ENCODE results near the gene RIPPLY2.

Gene RIPPLY2

DNA sequence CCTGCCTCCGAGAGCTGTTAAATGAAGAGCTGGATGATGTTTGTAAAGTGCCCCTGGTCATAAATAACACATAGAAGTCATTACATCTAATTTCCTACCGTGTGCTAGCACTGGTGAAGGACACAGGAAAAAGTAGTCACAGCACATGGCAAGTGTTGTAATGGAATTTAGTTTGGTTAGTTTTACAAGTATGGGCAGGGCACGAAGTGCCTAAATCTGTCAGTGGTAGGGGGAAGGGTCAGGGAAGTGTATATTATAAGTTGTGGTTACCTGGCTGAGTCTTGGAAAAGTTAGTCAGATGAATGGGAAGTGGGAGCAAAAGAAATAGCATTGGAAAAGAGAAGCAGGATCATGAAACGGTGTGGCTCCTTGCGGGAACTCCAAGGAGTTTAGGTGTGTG, 1.6 kb downstream of the RIPPLY2 start:
- DNase-seq: no peak

DNA sequence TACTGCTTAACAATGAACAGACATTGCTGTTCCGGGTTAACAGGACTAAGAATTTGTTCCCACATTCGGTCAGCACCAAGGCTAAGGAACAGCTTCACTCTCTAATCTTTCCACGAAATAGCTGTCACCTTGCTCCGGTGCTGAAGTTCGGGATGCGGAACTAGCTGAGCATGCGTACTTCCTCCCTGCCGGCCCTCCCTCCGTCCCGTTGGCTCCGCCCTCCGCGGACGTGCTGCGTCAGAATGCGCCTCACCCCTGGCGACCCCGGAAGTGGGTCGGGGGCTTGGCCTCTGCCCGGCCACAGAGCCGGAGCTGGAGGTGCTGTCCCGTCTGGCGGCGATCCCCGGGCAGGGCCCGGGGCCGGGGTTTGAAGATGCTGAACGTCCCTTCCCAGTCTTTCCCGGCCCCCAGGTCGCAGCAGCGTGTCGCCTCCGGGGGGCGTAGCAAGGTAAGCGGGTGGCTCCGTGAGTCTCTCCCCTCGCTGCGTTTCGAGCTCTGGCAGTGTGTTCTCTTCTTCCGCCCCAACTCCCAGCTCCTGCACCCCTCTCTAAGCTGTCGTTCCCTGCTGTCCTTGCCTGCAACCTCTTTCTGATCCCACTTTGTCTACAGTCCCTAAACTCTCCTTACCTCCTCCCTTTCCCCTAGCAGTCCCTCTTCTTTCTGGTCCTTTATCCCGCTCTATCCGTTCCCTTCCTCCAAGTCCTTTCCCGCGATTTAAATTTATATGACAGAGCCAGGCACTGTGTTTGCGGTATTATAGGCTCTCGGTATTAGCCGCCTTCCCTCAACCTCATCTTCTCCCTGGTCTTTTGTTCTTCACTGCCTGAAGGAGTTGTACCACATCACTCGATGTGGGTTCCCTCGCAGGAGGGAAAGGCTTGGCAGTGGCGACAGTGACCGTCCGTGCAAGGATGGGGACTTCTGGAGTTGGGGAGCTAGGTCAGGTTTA, 6.5 kb downstream of the RIPPLY2 start, which contains the start of gene CYB5R4:
Gene CYB5R4, plus strand, starts transcription at position 280 of the 949 bp plus-strand sequence. Its CDS starts 94 bp downstream, at position 374.
- peak; percentile 95 for DNase-seq
- in situ Hi-C loops (cut with HindIII; ENCODE audit: low pct_ligation_motif_present, low pct_unique_long_range_greater_than_20kb, low sequenced_read_pairs): no loop called here

More for the DNA sequence above, 1.6 kb downstream of the RIPPLY2 start:
- in situ Hi-C loops (cut with HindIII; ENCODE audit: low pct_ligation_motif_present, low pct_unique_long_range_greater_than_20kb, low sequenced_read_pairs): no loop called here

DNA sequence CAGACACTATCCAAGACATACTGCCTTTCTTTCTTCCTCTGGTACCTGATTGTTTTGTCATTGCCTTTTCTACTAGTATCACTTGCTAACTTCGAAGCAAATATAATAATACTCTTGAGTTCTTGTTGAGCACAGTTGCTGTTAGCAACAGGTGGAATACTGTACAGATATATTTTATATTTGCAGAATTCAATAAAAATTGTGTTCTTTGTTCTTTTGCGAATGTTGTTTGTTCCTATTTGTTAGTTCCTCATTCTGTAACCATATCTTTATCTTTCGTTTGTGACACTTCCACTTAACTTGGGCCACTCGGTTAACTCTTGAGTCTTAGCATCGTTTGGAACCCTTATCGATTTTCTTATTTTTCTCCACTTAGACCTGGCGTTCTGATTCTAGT, 7.2 kb downstream of the RIPPLY2 start:
- DNase-seq: no peak
- in situ Hi-C loops (cut with HindIII; ENCODE audit: low pct_ligation_motif_present, low pct_unique_long_range_greater_than_20kb, low sequenced_read_pairs): no loop called here

DNA sequence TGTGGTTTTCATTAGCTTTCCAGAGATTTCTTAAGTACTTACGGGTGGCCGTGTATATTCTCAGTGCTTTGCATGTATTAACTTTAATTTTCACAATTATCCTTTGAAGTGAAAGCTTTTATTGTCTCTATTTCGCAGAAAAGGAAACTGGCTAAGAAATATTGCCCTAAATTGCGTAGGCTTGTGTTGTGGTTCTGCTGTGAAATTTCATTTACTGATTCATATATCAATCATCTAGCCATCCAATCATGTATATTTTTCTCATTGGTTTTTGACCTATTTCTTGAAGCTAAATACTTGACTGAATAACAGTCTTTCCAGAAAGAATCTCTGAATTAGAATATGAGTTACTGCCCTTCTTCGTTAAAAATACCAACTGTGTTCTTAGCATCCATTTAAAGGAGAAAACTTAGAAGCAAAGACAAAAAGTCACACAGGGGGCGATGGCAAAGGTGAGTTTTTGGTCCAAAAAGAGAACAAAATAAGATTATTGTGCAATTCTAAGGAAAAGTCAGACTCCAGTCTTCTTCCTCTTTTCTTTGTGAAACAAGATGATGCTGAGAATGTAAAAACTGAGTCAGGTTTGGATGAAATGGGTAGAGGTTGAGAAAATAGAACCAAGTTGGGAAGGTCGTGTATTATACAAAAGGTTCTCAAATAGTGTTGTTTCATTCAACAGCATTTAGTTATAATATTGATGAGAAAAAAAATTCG, 7.8 kb downstream of the RIPPLY2 start:
- no peak for DNase-seq
- in situ Hi-C loops (cut with HindIII; ENCODE audit: low pct_ligation_motif_present, low pct_unique_long_range_greater_than_20kb, low sequenced_read_pairs): no loop called here

DNA sequence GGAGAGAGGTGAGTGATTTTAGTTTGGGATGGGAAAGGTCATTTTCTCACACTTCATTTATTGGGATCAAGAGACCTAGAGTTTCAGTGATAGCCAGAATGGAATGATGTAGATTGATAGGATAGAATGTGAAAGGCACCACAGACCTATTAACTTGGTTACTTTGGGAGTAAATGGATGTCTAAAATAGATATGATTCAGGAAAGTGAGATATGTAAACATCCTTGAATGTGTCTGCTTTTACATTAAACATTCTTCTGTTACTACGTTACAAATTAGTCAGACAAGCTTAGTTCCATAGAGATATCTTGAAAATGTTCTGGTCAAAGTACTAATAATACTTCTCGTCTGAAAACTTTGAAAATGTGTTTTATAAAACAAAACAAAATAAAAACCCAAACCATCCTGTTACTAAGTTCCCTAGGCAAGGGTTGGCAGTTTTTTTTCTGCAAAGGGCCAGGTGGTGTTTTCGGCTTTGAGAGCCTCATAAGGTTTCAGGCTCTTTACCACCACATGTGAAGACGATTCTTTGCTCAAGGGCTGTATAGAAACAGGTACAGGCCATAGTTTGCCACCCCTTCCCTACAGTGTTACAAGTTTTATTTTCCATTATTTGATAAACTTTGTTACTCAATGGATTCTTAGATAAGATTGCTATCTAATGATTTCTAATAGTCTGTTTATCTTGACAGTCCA, 9.8 kb downstream of the RIPPLY2 start:
- in situ Hi-C loops (cut with HindIII; ENCODE audit: low pct_ligation_motif_present, low pct_unique_long_range_greater_than_20kb, low sequenced_read_pairs): no loop called here
- no peak for DNase-seq

DNA sequence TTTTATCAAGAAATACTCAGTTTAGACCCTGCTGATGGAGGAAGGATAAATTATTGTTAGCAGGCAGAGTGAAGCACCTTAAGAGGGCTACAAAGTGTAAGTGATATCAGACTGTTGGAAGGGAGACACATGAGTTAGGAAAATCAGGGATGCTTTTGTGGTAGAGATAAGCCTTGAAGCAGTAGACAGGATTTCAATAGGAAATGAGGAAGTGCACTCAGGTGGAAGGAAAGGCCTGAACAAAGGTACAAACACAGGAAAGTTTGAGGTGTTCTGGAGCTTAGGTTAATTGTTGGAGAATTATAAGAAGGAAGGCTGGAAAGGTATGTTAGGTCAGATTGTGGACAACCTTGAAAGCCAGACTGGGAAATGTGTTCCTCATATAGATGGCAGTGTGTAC, 13.9 kb downstream of the RIPPLY2 start:
- DNase-seq: no peak
- in situ Hi-C loops (cut with HindIII; ENCODE audit: low pct_ligation_motif_present, low pct_unique_long_range_greater_than_20kb, low sequenced_read_pairs): no loop called here

DNA sequence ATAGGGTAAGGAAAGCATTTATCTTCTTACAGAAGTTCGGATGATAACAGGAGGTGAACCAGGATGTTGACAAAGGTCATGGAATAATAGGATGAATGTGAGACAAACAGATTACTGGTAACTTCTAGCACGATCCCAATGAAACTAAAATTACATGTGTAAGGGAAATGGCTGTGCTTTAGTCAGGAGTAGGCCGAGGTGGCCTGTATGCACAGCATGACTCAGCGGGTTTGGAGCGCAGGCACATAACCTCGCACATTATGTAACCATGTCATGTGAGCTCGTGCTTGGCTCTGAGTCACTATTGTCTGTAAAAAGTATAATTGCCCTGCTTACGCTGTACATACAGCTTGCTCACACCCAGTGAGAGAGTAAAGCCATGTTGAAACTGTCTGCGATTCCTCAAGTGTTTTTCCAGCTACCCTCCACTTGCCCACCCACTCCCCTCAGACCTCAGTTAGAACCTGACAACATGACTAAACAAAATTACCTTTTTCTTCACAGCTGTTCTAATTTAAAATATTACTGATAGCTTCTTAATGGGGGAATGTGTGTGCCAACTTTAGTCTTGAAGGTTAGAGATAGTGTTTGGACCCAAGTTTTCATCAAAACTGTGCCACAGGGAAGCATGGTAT, 14.5 kb downstream of the RIPPLY2 start:
- in situ Hi-C loops (cut with HindIII; ENCODE audit: low pct_ligation_motif_present, low pct_unique_long_range_greater_than_20kb, low sequenced_read_pairs): no loop called here
- DNase-seq: peak; percentile 29

DNA sequence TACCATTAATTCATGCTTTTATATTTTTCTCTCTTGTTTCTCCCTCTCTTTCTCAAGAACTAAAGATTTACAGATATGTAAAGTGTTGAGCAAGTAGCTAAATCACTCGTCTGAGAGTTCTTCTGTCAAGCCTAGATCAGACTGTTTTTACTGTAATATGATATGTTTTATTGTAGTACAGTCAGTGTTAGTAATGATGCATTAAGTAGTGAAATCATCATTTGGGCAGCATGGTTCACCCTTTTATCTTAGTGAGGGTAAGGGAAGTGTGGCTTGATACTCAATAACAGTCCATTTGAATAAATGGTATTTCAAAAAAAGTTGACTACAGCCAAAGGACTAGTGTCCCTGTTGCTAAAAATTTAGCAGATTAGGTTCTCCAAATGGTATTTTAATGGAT, 15.5 kb downstream of the RIPPLY2 start:
- in situ Hi-C loops (cut with HindIII; ENCODE audit: low pct_ligation_motif_present, low pct_unique_long_range_greater_than_20kb, low sequenced_read_pairs): no loop called here
- no peak for DNase-seq

DNA sequence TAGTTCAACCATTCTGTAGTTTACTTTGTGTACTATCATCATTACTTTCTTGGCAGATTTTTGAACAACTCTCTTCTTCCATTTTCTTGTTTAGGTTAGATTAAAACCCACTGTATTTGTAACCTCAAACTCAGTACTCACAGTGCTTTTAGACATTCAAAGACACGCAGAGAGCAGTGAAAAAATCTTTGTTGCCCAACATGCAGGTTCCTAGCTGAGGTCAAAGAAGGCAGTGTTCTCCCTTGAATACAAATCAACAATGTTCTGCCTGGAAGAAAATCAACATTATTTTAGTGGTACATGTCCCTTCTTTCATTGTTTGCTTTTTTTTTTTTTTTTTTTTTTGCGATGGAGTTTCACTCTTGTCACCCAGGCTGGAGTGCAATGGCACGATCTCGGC, 17.5 kb downstream of the RIPPLY2 start:
- in situ Hi-C loops (cut with HindIII; ENCODE audit: low pct_ligation_motif_present, low pct_unique_long_range_greater_than_20kb, low sequenced_read_pairs): no loop called here
- no peak for DNase-seq

DNA sequence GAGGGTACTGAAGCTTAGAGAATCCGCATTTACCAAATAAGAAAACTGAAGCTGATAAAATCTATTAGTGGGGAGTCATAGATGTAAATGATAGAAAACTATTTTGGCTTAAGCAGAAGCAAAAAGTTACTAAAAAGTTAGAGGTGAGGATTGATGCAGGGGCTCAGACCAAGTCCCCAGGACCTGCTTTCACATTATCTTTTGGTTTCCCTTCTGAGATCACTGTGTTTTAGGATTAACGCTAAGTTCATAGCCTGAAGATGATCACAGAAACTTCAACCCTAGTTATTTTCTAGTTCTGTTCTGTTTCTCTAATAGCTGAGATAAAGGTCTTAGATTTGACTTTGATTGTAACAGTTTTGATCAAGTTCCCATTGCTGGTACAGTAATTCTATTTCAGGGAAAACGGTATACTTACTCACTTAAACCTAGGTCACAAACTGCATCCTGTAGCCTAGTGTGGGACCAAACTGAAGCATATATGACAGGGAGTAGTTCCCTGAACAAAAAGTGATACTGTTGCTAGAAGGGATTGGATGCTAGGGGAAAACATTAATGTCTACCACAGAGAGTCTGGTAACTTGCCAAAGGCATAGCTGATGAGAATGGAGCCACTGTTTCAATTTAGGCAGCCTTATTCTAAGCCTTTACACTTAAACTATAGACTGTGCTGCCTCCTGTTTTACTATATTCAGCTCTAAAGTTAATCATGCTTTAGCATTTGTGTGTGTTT, 19.4 kb downstream of the RIPPLY2 start:
- in situ Hi-C loops (cut with HindIII; ENCODE audit: low pct_ligation_motif_present, low pct_unique_long_range_greater_than_20kb, low sequenced_read_pairs): no loop called here
- DNase-seq: no peak

DNA sequence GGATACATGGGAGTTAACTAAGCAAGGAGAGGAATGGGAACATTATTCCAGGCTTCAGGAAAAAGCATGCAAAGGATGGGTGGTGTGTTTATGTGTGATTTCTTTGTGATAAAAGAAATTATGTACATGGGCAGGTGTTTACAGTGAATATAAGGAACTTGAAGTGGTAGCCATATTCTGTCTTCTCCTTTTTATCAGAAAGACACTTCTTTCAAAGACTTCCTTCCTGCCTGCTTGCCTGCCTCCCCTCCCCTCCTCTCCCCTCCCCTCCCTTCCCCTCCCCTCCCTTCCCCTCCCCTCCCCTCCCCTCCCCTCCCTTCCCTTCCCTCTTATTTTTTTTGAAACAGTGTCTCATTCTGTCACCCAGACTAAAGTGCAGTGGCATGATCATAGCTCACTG, 20.7 kb downstream of the RIPPLY2 start:
- in situ Hi-C loops (cut with HindIII; ENCODE audit: low pct_ligation_motif_present, low pct_unique_long_range_greater_than_20kb, low sequenced_read_pairs): no loop called here
- no peak for DNase-seq

DNA sequence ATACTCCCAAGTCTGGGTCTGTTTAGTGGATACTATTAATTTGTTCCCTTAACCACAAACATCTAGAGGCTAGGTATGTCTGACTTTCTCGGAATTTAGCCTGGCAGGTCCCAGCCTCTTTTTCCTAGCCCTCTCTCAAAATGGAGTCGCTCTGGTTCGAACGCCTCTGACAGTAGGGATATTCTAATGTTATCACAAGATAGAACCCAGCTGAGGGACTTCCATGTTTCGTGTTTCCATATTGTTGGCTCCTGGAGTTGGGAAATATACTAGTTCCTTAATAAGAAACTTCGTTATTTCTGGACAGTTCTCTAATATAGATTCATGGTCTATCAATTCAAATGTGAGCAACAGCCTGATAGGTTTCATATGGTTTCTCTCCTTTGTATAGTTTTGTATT, 22.7 kb downstream of the RIPPLY2 start:
- in situ Hi-C loops (cut with HindIII; ENCODE audit: low pct_ligation_motif_present, low pct_unique_long_range_greater_than_20kb, low sequenced_read_pairs): no loop called here
- no peak for DNase-seq

DNA sequence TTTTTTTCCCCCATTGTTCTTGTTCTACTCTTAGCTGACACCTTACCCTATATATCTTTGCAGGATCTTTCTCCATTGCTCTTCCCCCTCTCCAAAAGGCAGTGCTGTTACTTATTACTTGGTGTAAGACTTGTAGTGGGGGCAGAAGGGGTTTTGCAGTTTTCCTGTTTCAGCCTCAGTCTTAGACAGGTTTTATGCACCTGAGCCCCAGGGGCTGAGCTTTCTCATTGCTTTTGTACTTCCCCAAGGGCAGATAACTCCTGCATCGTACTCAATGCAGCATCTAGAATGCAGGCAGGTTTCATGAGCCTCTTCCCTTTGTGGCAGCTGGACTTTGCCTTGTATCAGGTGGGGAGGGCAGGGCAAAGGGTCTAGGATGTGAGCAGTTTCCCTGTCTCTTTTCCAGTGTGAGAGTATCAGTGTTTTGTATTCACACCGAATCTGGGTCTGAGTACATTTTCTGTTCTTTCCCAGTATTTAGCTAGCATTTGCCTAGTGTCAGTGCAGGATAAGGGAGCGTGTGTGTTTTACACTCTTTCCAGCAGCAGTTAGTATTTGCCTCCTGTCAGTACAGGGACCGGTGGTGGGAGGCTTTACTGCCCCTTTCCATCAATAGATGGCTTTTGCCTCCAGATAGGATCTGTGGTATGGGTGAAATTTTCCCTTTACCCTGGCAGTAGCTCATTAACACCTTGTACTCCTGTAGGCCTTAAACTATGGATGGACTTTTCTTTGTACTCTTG, 25.9 kb downstream of the RIPPLY2 start:
- in situ Hi-C loops (cut with HindIII; ENCODE audit: low pct_ligation_motif_present, low pct_unique_long_range_greater_than_20kb, low sequenced_read_pairs): no loop called here
- no peak for DNase-seq

DNA sequence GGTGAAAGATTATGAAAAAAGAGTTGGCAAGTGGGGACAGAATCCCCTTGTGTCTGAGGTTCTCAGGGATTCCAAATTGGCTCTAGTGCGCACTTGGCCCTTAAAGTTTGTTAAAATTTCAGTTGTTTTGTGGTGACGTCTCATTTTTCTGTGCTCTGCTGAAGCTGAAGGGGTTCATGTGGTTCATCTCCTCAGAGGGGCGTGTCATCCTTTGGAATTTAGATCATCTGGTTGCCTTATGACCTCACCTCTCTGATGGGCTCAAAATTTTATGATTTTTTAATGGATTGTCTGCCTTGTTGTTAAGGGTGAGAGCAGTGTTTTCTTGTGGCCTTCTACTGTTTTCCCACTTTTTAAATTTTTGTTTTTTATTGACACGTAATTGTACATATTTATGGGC, 26.6 kb downstream of the RIPPLY2 start:
- no peak for DNase-seq
- in situ Hi-C loops (cut with HindIII; ENCODE audit: low pct_ligation_motif_present, low pct_unique_long_range_greater_than_20kb, low sequenced_read_pairs): no loop called here

DNA sequence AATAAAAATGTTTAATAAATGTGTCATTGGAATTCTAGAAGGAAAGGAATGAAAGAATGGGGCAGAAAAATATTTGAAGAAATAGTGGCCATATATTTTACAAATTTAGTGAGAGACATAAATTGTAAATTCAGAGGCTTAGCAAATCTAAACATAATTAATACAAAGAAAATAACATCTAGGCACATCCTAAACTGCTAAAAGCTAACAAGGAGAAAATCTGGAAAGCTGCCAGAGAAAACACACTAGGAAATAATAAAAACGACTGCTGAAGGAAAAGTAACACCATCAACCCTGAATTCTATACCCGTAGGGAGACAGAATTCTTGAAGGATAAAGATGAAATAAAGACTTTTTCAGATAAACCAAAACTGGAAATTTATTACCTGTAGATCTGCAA, 30.1 kb downstream of the RIPPLY2 start:
- no peak for DNase-seq
- in situ Hi-C loops (cut with HindIII; ENCODE audit: low pct_ligation_motif_present, low pct_unique_long_range_greater_than_20kb, low sequenced_read_pairs): no loop called here

DNA sequence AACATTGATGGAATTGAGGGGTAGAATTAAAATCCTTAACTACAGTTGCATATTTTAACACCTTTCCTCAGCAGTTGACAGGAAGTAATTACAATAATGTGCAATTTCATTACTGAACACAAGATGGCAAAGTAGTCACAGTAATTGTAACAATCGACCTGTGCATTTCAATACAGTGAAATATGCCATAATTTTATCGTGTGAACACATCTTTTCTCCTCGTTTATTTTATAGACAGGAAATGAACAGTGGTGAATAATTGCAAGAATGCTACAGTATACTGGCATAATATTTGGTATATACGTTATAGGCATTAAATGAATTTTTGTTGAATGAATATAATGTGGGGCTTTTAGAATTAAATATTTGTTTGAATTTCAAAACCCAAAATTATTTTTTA, 31.4 kb downstream of the RIPPLY2 start:
- DNase-seq: peak; percentile 53
- in situ Hi-C loops (cut with HindIII; ENCODE audit: low pct_ligation_motif_present, low pct_unique_long_range_greater_than_20kb, low sequenced_read_pairs): no loop called here

DNA sequence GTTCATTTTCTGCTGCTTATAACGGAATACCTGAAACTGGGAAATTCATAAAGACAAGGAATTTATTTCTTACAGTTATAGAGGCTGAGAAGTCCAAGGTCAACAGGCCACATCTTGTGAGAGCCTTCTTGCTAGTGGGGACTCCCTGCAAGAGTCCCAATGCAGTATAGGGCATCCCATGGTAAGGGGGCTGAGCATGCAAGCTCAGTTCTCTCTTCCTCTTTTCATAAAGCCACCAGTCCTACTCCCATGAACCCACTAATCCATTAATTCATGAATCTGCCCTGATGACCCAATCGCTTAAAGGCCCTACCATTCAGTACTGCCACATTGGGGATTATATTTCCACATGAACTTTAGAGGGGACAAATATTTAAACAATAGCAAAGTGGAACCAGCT, 32.8 kb downstream of the RIPPLY2 start:
- in situ Hi-C loops (cut with HindIII; ENCODE audit: low pct_ligation_motif_present, low pct_unique_long_range_greater_than_20kb, low sequenced_read_pairs): no loop called here
- no peak for DNase-seq

DNA sequence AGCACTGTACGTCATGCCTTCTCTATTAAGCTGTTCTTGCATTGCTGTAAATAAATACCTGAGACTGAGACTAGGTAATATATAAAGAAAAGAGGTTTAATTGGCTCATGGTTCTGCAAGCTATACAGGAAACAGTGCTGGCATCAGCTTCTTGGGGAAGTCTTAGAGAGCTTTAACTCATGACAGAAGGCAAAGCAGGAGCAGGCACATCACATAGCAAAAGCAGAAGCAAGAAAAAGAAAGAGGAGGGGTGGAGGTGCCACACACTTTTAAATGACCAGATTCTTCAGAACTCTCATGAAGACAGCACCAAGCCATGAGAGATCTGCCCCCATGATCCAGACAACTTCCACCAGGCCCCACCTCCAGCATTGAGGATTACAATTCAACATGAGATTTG, 36.5 kb downstream of the RIPPLY2 start:
- no peak for DNase-seq
- in situ Hi-C loops (cut with HindIII; ENCODE audit: low pct_ligation_motif_present, low pct_unique_long_range_greater_than_20kb, low sequenced_read_pairs): no loop called here
